H1 (cell line): ENCODE results near the gene PTPA. TPM values are rescaled to one million over a fixed set of nuclear protein-coding genes. Genes with fewer than 3 reads are reported as not detected.

Experiments used
- CTCF ChIA-PET: fragments of 300-600 bp; sonication (Branson Sonifier 250); formaldehyde crosslinking; loops from one replicate; lab custom pipeline; 2021; ENCODE audit not compliant: partially characterized antibody; lab: Charles Lee
- POLR2A ChIA-PET: fragments of 300-600 bp; sonication (Branson Sonifier 250); formaldehyde crosslinking; loops from one replicate; lab custom pipeline; 2021; ENCODE audit warnings: inconsistent platforms; ENCODE audit not compliant: partially characterized antibody; lab: Charles Lee
- DNase-seq, 2 experiments: peaks; one replicate each; pipeline versions ENCODE4 v3.0.0 to v3.0.0-alpha.2; 2010 to 2022; ENCODE audit warnings: low spot score in 2 of 2, low read depth in 1 of 2, mixed read lengths in 1 of 2
- FAIRE-seq: peaks from 2 replicates; lab custom pipeline; 2011; peaks lifted over from hg19 to GRCh38; lab: Jason Lieb, UNC
- H2AFZ ChIP-seq: 2 replicates; pipeline ENCODE4 v1.8.1; 2012; ENCODE audit warnings: low read length, inconsistent platforms
- H2AK5ac ChIP-seq: 2 replicates; pipeline ENCODE4 v1.6.1; 2013; ENCODE audit warnings: low read depth, low read length
- H2BK120ac ChIP-seq: replicated peaks from 2 replicates; pipeline ENCODE3; 2013; ENCODE audit warnings: low read depth, low read length, inconsistent platforms
- H2BK12ac ChIP-seq: 2 replicates; pipeline ENCODE4 v1.6.1; 2013; ENCODE audit warnings: low read depth, low read length
- H2BK15ac ChIP-seq: 2 replicates; pipeline ENCODE4 v1.6.1; 2013; ENCODE audit warnings: low read length
- H2BK20ac ChIP-seq: 2 replicates; pipeline ENCODE4 v1.6.1; 2013; ENCODE audit warnings: low read length
- H2BK5ac ChIP-seq: 2 replicates; pipeline ENCODE4 v1.6.1; 2013; ENCODE audit warnings: low read depth, low read length
- H3K14ac ChIP-seq: 2 replicates; pipeline ENCODE4 v1.6.1; 2013; ENCODE audit warnings: inconsistent platforms; ENCODE audit not compliant: insufficient read length
- H3K18ac ChIP-seq: 2 replicates; pipeline ENCODE4 v1.6.1; 2013; ENCODE audit warnings: low read length; ENCODE audit errors: extremely low read depth
- H3K23ac ChIP-seq: 2 replicates; pipeline ENCODE4 v1.6.1; 2013; ENCODE audit warnings: inconsistent platforms; ENCODE audit not compliant: insufficient read length
- H3K23me2 ChIP-seq: 2 replicates; pipeline ENCODE4 v1.6.1; 2013; ENCODE audit warnings: low read depth, low read length
- H3K27ac ChIP-seq: 2 replicates; pipeline ENCODE4 v1.6.1; 2011; ENCODE audit warnings: low read depth, low read length, inconsistent platforms
- H3K27me3 ChIP-seq, 4 experiments: replicated peaks in 1 of 4; 1 replicate in 1 of 4; 2 replicates in 3 of 4; pipeline versions ENCODE4 v1.6.1 to v1.8.1; 2011 to 2013; ENCODE audit warnings: low read length in 3 of 4, mild to moderate bottlenecking in 3 of 4, inconsistent platforms in 2 of 4, mixed read lengths in 2 of 4, moderate library complexity in 1 of 4; ENCODE audit not compliant: control insufficient read depth in 3 of 4, insufficient read depth in 3 of 4; ENCODE audit errors: extremely low read depth in 1 of 4
- H3K36me3 ChIP-seq, 4 experiments: 2 replicates each; pipeline versions ENCODE4 v1.6.1 to v1.8.1; 2011 to 2013; ENCODE audit warnings: mild to moderate bottlenecking in 4 of 4, low read length in 3 of 4, moderate library complexity in 2 of 4, control low read depth in 1 of 4, inconsistent platforms in 1 of 4; ENCODE audit not compliant: insufficient read depth in 4 of 4, control insufficient read depth in 2 of 4
- H3K4ac ChIP-seq: replicated peaks from 2 replicates; pipeline ENCODE3; 2013; ENCODE audit warnings: low read length, low read depth, mixed read lengths, inconsistent platforms; ENCODE audit not compliant: insufficient read length
- H3K4me1 ChIP-seq, 4 experiments: replicated peaks in 1 of 4; 1 replicate in 1 of 4; 2 replicates in 3 of 4; pipeline versions ENCODE4 v1.6.1 to v1.8.1; 2011 to 2013; ENCODE audit warnings: low read length in 3 of 4, inconsistent platforms in 2 of 4, mixed read lengths in 1 of 4; ENCODE audit not compliant: insufficient read depth in 4 of 4, control insufficient read depth in 3 of 4
- H3K4me2 ChIP-seq, 2 experiments: 2 replicates each; pipeline versions ENCODE4 v1.6.1 to v1.8.1; 2011 to 2013; ENCODE audit warnings: low read depth in 2 of 2, low read length in 2 of 2, control low read depth in 1 of 2, inconsistent platforms in 1 of 2, mild to moderate bottlenecking in 1 of 2; ENCODE audit not compliant: insufficient read depth in 1 of 2
- H3K4me3 ChIP-seq, 4 experiments: fragments of 200-600, 300-600 bp in 1 of 4; sonication (generic), shearing (Covaris generic), sonication (Bioruptor Twin) in 1 of 4; 2 replicates each; pipeline versions ENCODE4 v1.5.1 to v1.8.1; 2011 to 2016; ENCODE audit warnings: low read length in 4 of 4, low read depth in 3 of 4, control low read depth in 2 of 4, inconsistent platforms in 2 of 4, mild to moderate bottlenecking in 2 of 4, mixed read lengths in 1 of 4, moderate library complexity in 1 of 4; ENCODE audit not compliant: insufficient read depth in 2 of 4; ENCODE audit errors: extremely low read depth in 1 of 4
- H3K56ac ChIP-seq: replicated peaks from 2 replicates; pipeline ENCODE3; 2013; ENCODE audit warnings: low read depth, mild to moderate bottlenecking, mixed read lengths, low read length, inconsistent platforms; ENCODE audit not compliant: insufficient read length
- H3K79me1 ChIP-seq: 2 replicates; pipeline ENCODE4 v1.6.1; 2013; ENCODE audit warnings: low read depth, low read length, control low read depth
- H3K79me2 ChIP-seq, 2 experiments: 2 replicates each; pipeline versions ENCODE4 v1.6.1 to v1.8.1; 2012 to 2013; ENCODE audit warnings: low read length in 2 of 2, mild to moderate bottlenecking in 2 of 2, inconsistent platforms in 1 of 2; ENCODE audit not compliant: insufficient read depth in 2 of 2, control insufficient read depth in 1 of 2
- H3K9ac ChIP-seq, 4 experiments: replicated peaks in 1 of 4; 1 replicate in 1 of 4; 2 replicates in 3 of 4; pipeline versions ENCODE4 v1.6.1 to v1.8.1; 2011 to 2013; ENCODE audit warnings: low read depth in 3 of 4, low read length in 3 of 4, control low read depth in 2 of 4, mild to moderate bottlenecking in 2 of 4, moderate library complexity in 2 of 4, inconsistent platforms in 1 of 4; ENCODE audit errors: extremely low read depth in 1 of 4
- H3K9me3 ChIP-seq, 2 experiments: 2 replicates each; pipeline versions ENCODE4 v1.6.1 to v1.8.1; 2012 to 2013; ENCODE audit warnings: mild to moderate bottlenecking in 2 of 2, moderate library complexity in 2 of 2, control low read depth in 1 of 2, inconsistent platforms in 1 of 2, low read depth in 1 of 2, low read length in 1 of 2, mixed read lengths in 1 of 2; ENCODE audit not compliant: insufficient read depth in 2 of 2
- H4K20me1 ChIP-seq, 2 experiments: replicated peaks in 1 of 2; 2 replicates each; pipeline versions ENCODE3 to v1.8.1; 2011 to 2013; ENCODE audit warnings: inconsistent platforms in 2 of 2, low read length in 2 of 2, mild to moderate bottlenecking in 1 of 2; ENCODE audit not compliant: insufficient read depth in 2 of 2, control insufficient read depth in 1 of 2
- H4K5ac ChIP-seq: 2 replicates; pipeline ENCODE4 v1.6.1; 2013; ENCODE audit warnings: low read length, low read depth, mixed read lengths, inconsistent platforms; ENCODE audit not compliant: insufficient read length
- H4K8ac ChIP-seq: 2 replicates; pipeline ENCODE4 v1.8.0; 2013; ENCODE audit warnings: mild to moderate bottlenecking, moderate library complexity, low read length, inconsistent platforms; ENCODE audit not compliant: insufficient read depth; ENCODE audit errors: extremely low read depth
- H4K91ac ChIP-seq: replicated peaks from 2 replicates; pipeline ENCODE3; 2013; ENCODE audit warnings: low read length, mixed read lengths, inconsistent platforms; ENCODE audit not compliant: insufficient read length
- EZH2 ChIP-seq: fragments of 200-600 bp; sonication (generic); IDR thresholded peaks from 2 replicates; pipeline ENCODE4 v1.7.1; 2012; ENCODE audit warnings: low read depth, mild to moderate bottlenecking, moderate library complexity, low read length, inconsistent platforms; ENCODE audit not compliant: severe bottlenecking
- POU5F1 ChIP-seq: IDR thresholded peaks from 2 replicates; pipeline ENCODE4 v1.6.1; 2011; ENCODE audit warnings: low read depth, mild to moderate bottlenecking, low read length, moderate library complexity
- SIRT6 ChIP-seq: IDR thresholded peaks from one replicate; pipeline ENCODE4 v1.7.1; 2012; ENCODE audit warnings: low read length, inconsistent platforms
- TCF12 ChIP-seq: IDR thresholded peaks from 2 replicates; pipeline ENCODE4 v1.6.1; 2011; ENCODE audit warnings: low read depth, mild to moderate bottlenecking, low read length
- YY1 ChIP-seq: IDR thresholded peaks from 2 replicates; pipeline ENCODE4 v1.6.1; 2011; ENCODE audit warnings: low read depth, mild to moderate bottlenecking, low read length
- WGBS, 2 experiments: shearing (Covaris generic) in 1 of 2; methylation state at CpG; one replicate each; pipeline versions ENCODE4 v1.1.6 to v1.1.7; 2013 to 2015; ENCODE audit warnings: low lambda C conversion rate in 2 of 2, mixed read lengths in 2 of 2, inconsistent platforms in 1 of 2, low coverage in 1 of 2, missing lambda C conversion rate in 1 of 2; ENCODE audit not compliant: insufficient replicate concordance in 2 of 2, insufficient coverage in 1 of 2, insufficient read length in 1 of 2; ENCODE audit errors: extremely low coverage in 1 of 2, missing lambda C conversion rate in 1 of 2; 5-methylcytosine and 5-hydroxymethylcytosine counted together
- polyA plus RNA-seq, 7 experiments: library from polyadenylated mRNA; depleted of rRNA in 3 of 7; stranded (reverse) in 5 of 7; unstranded in 2 of 7; fragments of >200 nt in 5 of 7; fragments of 200-250 nt in 2 of 7; gene quantifications; 1 replicate in 5 of 7; 2 replicates in 1 of 7; 4 replicates in 1 of 7; pipeline versions ENCODE4 v1.2.1 to v1.2.3, GENCODE V29; 2011 to 2013; ENCODE audit warnings: missing spikeins in 2 of 7, mixed read lengths in 2 of 7
- total RNA-seq: library from RNA; stranded (reverse); fragmentation: NEBNext Ultra II Directional; extraction: Animal tissue kit (Norgen Biotek cat#: 25700); gene quantifications from 2 replicates; pipeline ENCODE4 v1.2.1, GENCODE V29; 2021

PTPA gene
- total and polyA plus RNA-seq, 2 of the 8 experiments (the other 6 are each of a cell fraction or from before 2014, with no cell fraction given), result 114 to 145 TPM

DNA sequence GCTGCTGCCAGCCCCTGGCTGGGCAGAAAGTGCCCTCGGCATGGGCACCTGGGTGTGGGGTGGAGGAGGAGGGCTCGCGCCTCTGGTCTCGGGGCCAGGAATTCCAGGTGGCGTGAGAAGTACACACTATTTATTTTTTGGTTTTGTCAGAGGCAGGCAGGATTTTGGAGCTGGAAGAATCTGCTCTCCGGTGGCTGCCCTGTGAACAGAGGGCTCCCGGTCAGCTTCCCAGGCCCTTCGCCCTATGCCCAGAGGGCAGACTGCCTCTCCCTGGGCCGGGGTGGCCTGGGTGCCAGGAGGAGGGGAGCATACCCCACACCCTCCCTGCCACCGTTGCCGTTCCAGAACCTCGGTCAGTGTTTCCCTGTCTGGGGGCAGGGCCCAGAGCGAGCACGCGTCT, 22.0 kb upstream of the PTPA start:
- Histone ChIP-seq H3K9me3 (no peaks in the 10 kb centered on the region), H2BK120ac (no peak overlapping the region), H3K14ac (no peak overlapping the region), H3K23ac (no peak overlapping the region), H4K20me1 (peaks cover 0 to 9% of the 10 kb centered on the region in 2 experiments), H3K4me2 (no peak overlapping the region), H3K9ac (no peak overlapping the region), H4K5ac (no peak overlapping the region), H3K79me1 (peaks cover 3% of the 10 kb centered on the region), H3K4ac (no peak overlapping the region), H4K91ac (no peak overlapping the region), H2BK20ac (no peak overlapping the region), H2AK5ac (no peak overlapping the region), H3K56ac (no peak overlapping the region), H3K36me3 (peaks cover 12 to 43% (median 27%) of the 10 kb centered on the region in 4 experiments), H2AFZ (no peak overlapping the region), H3K18ac (no peak overlapping the region), H2BK12ac (no peak overlapping the region), H3K27me3 (no peaks in the 10 kb centered on the region), H3K79me2 (peaks cover 0 to 2% of the 10 kb centered on the region in 2 experiments; a peak in 1 of 4 replicates), H2BK5ac (no peak overlapping the region), H3K4me1 (no peaks in the 10 kb centered on the region), H3K27ac (no peak overlapping the region), H3K4me3 (no peak overlapping the region), H2BK15ac (no peak overlapping the region), H3K23me2 (no peaks in the 10 kb centered on the region), H4K8ac (no peak overlapping the region; the same call in 1 of the 2 replicates)
- no peak for FAIRE-seq
- DNase-seq, result no peak
- ChIA-PET CTCF (interaction anchor here (2.2 to 2.5 kb wide), 2 partner anchors 11 to 14 kb away, joined by 5 to 7 read pairs; no protein-coding TSS in a partner anchor), POLR2A (interaction anchor here (2.2 to 4.7 kb wide), 2 partner anchors 9 kb away, joined by 6 to 22 read pairs; partner anchors contain the start of gene DOLPP1)
- TF ChIP-seq TCF12, result no peak
- no peak for TF ChIP-seq POU5F1
- no peak for TF ChIP-seq SIRT6
- TF ChIP-seq YY1, result no peak
- TF ChIP-seq EZH2, result no peak
- 94% methylated on average over 14 of the region's 15 CpGs; no CpG with 5 or more reads in 1 of the 2 experiments for WGBS, 2 experiments
